SK-N-MC (cell line): ENCODE results near the gene STK38L.

Source experiments
- EZH2 ChIP-seq: fragments of 200-600 bp; sonication (generic); IDR thresholded peaks from one replicate; pipeline ENCODE4 v1.6.1; 2017; ENCODE audit warnings: antibody characterized with exemption
- POLR2AphosphoS5 ChIP-seq: IDR thresholded peaks from 2 replicates; pipeline ENCODE4 v1.6.1; 2012; ENCODE audit warnings: mild to moderate bottlenecking, low read depth, low read length, borderline replicate concordance

GRCh38 chr12:27334721-27335082, 90.6 kb downstream of the STK38L start:
- no peak for TF ChIP-seq EZH2
- TF ChIP-seq POLR2AphosphoS5 = no peak
